ENCODE measurements around the gene SH3PXD2B. TPM values are rescaled to one million over a fixed set of nuclear protein-coding genes. Genes with fewer than 3 reads are reported as not detected.

SH3PXD2B gene
- total RNA-seq, 1 donor from 2014 or later, result 0.16 TPM

DNA sequence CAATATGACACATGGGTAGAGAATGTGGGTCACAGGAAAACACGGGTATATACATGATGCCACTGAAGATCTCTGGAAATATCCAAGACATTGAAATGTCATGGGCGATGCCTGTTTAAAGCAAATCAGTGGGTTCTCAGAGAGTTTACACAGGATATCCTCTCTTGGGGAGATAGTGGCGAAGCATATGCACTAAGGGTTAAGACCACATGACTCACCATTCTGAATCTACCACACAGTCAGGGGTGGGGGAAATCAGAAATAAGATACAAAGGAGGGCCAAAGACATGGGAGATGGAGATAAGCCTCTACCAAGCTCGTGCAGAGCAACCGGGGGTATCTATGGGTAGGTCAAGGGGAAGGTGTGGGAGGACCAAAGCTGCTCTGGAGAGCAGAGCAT is 58.8 kb downstream of the SH3PXD2B start:
- no peak for DNase-seq
- H3K27ac Mint-ChIP-seq, result no peak overlapping the region
- H3K27me3 Mint-ChIP-seq, result peaks cover 16% of the 10 kb centered on the region
- intact Hi-C loops (cut with micrococcal nuclease), result no loop called here
- H3K4me1 Mint-ChIP-seq, result no peaks in the 10 kb centered on the region
- H3K9me3 Mint-ChIP-seq, result peaks cover 3% of the 10 kb centered on the region
- H3K4me3 Mint-ChIP-seq, result no peak overlapping the region
- no peaks in the 10 kb centered on the region for H3K36me3 Mint-ChIP-seq (ENCODE audit: low read depth)

DNA sequence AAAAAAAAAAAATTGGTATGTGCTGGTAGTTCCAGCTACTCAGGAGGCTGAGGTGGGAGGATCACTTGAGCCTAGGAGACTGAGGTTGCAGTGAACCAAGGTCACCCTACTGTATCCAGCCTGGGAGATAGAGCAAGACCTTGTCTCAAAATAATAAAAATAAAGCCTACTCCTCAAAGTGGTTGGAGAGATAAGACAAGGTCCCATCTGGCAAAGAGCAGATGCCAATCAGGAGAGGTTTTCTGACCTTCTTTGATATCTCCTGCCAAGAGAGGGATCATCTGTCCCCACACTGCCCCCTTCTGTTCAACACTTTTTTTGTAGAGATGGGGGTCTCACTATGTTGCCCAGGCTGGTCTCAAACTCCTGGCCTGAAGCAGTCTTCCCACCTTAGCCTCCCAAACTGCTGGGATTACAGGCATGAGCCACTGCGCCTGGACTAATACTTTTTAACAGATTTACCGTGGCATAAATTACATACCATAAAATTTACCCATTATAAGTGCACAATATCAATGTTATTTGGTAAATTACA is 64.7 kb downstream of the SH3PXD2B start:
- Mint-ChIP-seq H3K9me3 (peaks cover 3% of the 10 kb centered on the region), H3K27ac (no peak overlapping the region), H3K4me1 (no peaks in the 10 kb centered on the region), H3K4me3 (no peak overlapping the region), H3K27me3 (peaks cover 18% of the 10 kb centered on the region), H3K36me3 (ENCODE audit: low read depth) (no peaks in the 10 kb centered on the region)
- intact Hi-C loops (cut with micrococcal nuclease), result no loop called here
- DNase-seq, result no peak

DNA sequence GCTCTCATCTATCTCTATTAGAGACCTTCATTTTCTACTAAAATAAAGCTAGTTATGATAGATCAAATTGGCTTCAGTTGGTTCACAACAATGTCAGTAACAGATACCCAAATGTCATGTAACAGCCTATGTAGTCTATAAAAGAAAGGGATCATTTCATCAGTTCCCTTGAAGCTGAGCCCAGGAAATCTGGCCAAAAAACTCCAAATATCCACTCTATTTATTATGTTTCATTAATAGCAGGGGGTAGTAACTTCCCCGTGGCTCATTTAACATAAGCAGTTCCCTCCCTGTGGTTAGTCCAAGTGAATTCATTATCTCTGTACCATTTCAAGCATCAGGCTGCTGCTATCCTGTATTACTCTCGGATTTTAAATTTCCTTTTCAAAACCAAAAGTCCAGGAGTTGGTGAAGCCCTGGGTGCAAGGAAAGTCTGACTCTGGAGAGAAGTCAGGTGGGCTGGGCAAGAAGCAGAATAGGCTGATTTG is 66.0 kb downstream of the SH3PXD2B start:
- H3K4me3 Mint-ChIP-seq, result no peak overlapping the region
- peaks cover 13% of the 10 kb centered on the region for H3K27me3 Mint-ChIP-seq
- intact Hi-C loops (cut with micrococcal nuclease), result no loop called here
- H3K36me3 Mint-ChIP-seq (ENCODE audit: low read depth), result no peaks in the 10 kb centered on the region
- H3K9me3 Mint-ChIP-seq, result no peaks in the 10 kb centered on the region
- H3K27ac Mint-ChIP-seq, result no peak overlapping the region
- H3K4me1 Mint-ChIP-seq, result no peaks in the 10 kb centered on the region
- no peak for DNase-seq

DNA sequence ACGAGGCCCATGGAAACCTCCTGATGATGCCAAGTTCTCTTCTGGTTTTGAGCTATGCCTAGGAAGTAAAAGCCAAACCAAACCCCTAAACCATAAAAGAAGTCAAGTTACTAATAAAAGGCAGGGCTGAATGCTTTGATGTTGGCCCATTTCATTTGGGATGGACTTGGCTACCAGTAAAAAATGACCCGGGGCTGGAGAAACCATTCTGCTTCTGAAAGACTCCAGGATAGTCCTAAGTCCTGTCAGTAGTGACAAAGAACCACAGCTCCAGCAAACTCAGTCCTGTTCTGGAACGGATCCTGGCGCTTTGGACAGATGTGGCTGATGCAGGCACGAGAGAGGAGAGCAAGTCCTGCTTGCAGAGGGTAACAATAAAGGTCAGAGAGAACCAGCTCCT is 68.6 kb downstream of the SH3PXD2B start:
- Mint-ChIP-seq H3K27ac (no peak overlapping the region), H3K27me3 (peaks cover 6% of the 10 kb centered on the region), H3K9me3 (no peaks in the 10 kb centered on the region), H3K4me3 (no peak overlapping the region), H3K36me3 (ENCODE audit: low read depth) (no peaks in the 10 kb centered on the region), H3K4me1 (no peaks in the 10 kb centered on the region)
- intact Hi-C loops (cut with micrococcal nuclease), result no loop called here
- DNase-seq, result no peak

DNA sequence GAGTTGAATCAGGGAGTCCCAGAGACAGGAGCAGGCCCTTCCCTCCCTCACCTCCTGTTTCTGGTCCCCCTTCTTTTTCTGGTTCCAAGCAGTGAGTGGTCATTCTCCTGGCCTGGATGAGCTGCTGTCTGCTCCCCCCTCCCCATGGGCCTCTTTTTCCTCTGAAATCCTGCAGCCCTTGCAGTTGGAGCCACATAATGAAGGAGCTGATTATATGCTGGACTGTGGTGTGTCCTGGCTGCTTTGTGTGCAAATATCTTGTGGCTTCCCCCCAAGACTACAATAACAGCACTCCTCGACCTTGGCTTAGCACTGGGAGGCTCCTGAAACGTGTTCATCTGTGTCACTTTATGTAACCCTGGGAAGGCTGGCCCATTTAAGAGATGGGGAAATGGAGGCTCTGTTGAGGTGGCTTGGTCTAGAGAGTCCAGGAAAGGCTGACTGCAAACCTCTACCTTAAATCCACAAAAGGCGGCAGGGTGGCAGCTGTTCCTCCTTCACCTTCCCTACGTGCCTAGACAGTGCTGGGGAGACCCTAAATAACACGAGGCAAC is 69.2 kb downstream of the SH3PXD2B start:
- no peak overlapping the region for H3K4me3 Mint-ChIP-seq
- intact Hi-C loops (cut with micrococcal nuclease), result no loop called here
- DNase-seq, result no peak
- no peaks in the 10 kb centered on the region for H3K36me3 Mint-ChIP-seq (ENCODE audit: low read depth)
- H3K4me1 Mint-ChIP-seq, result no peaks in the 10 kb centered on the region
- H3K27ac Mint-ChIP-seq, result no peak overlapping the region
- no peaks in the 10 kb centered on the region for H3K9me3 Mint-ChIP-seq
- peaks cover 6% of the 10 kb centered on the region for H3K27me3 Mint-ChIP-seq

DNA sequence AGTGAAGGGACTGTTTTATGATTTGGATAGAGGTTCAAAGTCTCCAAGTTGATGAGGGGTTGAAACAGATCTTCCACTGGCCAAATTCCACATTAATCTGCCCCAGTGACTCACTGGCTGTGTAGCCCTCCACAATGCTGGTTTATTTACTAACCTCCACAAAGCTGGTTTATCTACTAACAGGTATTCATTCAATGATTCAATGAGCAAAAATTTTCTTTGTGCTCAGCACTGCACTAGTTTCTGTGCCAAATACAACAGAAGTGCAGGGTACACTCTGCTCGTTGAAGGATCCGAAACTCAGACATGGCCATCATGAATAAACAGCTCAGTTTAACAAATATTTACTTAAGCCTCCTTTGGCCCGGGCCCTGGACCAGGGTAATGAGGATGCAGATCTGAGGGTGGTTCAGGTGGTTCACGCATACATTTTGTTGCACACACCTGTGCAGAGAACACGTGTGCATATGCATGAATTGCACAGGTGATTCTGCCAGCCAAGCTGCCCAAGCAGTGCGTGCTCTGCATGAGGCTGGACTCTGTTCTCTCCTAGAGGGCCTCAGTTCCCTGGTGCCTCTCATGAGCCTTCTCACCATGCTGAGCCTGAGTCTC is 71.0 kb downstream of the SH3PXD2B start:
- Mint-ChIP-seq H3K36me3 (ENCODE audit: low read depth) (no peaks in the 10 kb centered on the region), H3K4me1 (no peaks in the 10 kb centered on the region), H3K27ac (no peak overlapping the region), H3K27me3 (peaks cover 4% of the 10 kb centered on the region), H3K9me3 (no peaks in the 10 kb centered on the region), H3K4me3 (no peak overlapping the region)
- no peak for DNase-seq
- intact Hi-C loops (cut with micrococcal nuclease), result no loop called here

DNA sequence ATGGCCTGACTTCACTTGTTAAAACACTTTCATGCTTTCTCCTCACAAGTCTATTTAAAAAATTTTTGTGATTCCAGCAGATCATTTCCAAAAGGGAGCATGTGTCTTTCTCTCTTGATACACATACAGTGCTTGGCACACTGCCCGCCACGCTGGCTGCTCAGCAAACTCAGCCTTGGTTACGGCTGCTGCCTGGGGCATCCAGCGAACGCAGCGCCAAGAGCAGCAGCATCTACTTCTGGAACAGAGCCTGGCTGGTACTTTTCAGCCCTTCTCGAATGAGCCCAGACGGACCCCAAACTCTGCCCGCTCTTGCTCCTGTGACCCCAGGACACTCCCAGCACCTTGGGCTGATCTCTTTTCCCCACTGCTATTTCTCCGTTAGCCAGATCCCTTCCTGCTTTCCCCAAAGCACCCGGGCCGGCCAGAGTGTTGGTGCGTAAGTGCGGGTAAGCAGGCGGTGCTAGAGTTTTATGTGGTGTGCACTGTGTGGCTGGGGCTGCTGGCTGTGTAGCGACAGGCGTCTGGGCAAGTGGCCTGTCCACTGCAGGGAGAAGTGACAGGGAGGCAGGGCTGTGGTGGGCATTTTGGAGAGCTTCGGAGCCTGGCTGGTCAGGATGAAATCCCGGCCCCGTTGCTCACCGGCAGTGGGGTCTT is 73.2 kb downstream of the SH3PXD2B start:
- no peak for DNase-seq
- Mint-ChIP-seq H3K9me3 (no peaks in the 10 kb centered on the region), H3K36me3 (ENCODE audit: low read depth) (no peaks in the 10 kb centered on the region), H3K4me3 (no peak overlapping the region), H3K27ac (no peak overlapping the region), H3K27me3 (peaks cover 2% of the 10 kb centered on the region), H3K4me1 (no peaks in the 10 kb centered on the region)
- intact Hi-C loops (cut with micrococcal nuclease), result no loop called here

DNA sequence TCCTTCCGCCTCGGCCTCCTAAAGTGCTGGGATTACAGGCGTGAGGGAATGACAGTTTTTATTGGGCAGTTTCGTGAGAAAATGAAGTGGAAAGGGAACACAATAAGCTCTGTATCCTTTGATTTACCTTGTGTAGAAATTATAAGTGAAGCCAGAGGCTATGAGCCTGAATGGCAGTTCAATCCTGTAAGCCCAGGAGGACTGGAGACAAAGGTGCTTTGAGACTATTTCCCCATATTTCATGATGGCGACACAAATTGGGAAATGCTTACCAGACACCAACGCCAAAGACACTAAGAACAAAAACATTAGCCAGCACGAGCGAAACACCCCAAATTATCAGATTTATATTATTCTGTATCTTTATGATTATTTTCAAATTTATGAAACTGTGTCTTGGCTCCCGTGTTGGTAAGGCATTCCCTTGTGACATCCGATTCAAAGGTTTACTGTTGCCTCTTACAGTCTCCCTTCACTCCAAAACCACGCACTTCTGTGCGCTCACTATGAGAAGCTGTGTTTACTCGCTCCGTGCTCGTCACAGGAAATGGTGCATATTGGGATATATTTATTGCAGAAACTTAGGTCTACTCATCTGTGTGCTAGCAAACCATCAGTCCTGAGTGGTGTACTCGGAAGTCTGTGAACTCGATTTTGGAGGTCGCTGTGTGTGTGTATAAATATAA is 73.9 kb downstream of the SH3PXD2B start:
- Mint-ChIP-seq H3K27me3 (no peaks in the 10 kb centered on the region), H3K9me3 (no peaks in the 10 kb centered on the region), H3K27ac (no peak overlapping the region), H3K36me3 (ENCODE audit: low read depth) (no peaks in the 10 kb centered on the region), H3K4me1 (no peaks in the 10 kb centered on the region), H3K4me3 (no peak overlapping the region)
- intact Hi-C loops (cut with micrococcal nuclease), result no loop called here
- DNase-seq, result no peak

DNA sequence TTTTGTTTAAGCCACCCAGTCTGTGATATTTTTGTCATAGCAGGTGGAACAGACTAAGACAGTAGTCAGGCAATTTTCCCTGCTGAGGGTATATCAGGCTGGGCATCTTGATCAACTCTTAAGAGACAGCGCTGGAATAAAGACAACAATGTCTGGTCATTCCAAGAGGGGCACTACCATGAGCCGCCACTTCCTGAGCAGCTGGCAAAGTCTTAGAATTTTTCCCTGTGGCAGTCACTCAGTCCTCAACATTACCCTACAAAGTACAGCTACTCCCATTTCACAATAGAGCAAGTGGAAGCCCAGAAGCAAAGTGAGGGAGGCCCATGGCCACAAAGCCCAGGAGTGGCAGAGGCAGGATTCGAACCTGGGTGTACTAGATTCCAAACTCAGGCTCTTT is 74.8 kb downstream of the SH3PXD2B start:
- Mint-ChIP-seq H3K4me3 (no peak overlapping the region), H3K27me3 (no peaks in the 10 kb centered on the region), H3K36me3 (ENCODE audit: low read depth) (no peaks in the 10 kb centered on the region), H3K4me1 (no peaks in the 10 kb centered on the region), H3K9me3 (no peaks in the 10 kb centered on the region), H3K27ac (no peak overlapping the region)
- no peak for DNase-seq
- intact Hi-C loops (cut with micrococcal nuclease), result no loop called here

DNA sequence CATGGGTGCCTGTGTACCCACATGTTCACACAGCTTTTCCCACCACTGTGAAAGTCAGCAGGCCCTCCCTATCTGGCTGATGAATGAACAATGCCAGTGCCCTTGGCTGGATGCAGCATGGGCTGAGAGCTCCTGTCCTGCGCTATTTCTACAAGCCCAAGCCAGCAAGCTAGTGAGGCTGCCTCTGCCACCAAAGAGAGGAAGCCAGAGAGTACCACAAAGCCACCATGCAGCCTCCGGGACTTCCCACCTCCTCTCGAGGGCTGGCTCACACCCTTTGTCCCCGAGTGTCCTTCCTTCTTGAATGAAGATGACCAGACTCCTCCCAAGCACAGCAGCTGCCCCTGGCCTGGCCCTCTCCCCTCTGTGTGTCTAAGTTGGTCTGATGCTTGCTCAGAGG is 76.5 kb downstream of the SH3PXD2B start:
- Mint-ChIP-seq H3K27me3 (no peaks in the 10 kb centered on the region), H3K4me1 (no peaks in the 10 kb centered on the region), H3K4me3 (no peak overlapping the region), H3K36me3 (ENCODE audit: low read depth) (no peaks in the 10 kb centered on the region), H3K27ac (no peak overlapping the region), H3K9me3 (no peaks in the 10 kb centered on the region)
- no peak for DNase-seq
- intact Hi-C loops (cut with micrococcal nuclease), result no loop called here

DNA sequence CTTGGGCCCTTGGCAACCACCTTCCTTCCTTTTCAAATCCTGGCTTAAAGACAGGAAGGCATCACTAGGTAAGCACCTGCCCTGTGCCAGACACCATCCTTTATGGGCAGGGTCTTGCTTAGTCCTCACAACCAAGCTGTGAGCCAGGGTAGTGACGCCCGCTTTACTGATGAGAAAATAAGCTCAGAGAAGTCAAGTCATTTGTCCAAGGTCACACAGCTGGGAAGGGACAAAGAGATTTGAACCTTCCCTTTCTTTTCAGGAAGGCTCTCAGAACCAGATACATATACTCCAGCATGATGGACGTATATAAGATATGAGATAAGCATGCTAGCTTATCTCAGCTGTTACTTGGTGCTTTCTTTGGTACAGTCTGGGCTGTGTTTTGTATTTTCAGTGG is 76.9 kb downstream of the SH3PXD2B start:
- Mint-ChIP-seq H3K27ac (no peak overlapping the region), H3K9me3 (no peaks in the 10 kb centered on the region), H3K4me1 (no peaks in the 10 kb centered on the region), H3K36me3 (ENCODE audit: low read depth) (no peaks in the 10 kb centered on the region), H3K27me3 (no peaks in the 10 kb centered on the region), H3K4me3 (no peak overlapping the region)
- intact Hi-C loops (cut with micrococcal nuclease), result no loop called here
- no peak for DNase-seq

DNA sequence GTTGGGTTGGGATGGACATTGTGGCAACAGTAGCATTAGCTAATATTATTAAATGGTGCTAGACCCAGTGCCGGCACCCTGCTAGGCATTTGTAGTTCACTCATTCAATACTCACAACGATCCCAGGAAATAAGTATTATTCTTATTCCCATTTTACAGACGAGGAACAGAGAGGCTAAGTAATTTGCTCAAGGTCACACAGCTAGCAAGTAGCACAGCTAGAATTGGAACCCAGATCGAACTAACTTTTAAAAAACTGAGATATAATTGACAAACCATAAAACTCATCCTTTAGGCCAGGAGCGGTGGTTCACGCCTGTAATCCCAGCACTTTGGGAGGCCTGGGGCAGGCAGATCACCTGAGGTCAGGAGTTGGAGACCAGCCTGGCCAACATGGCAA is 79.5 kb downstream of the SH3PXD2B start:
- no peaks in the 10 kb centered on the region for H3K27me3 Mint-ChIP-seq
- intact Hi-C loops (cut with micrococcal nuclease), result no loop called here
- no peak overlapping the region for H3K4me3 Mint-ChIP-seq
- H3K36me3 Mint-ChIP-seq (ENCODE audit: low read depth), result no peaks in the 10 kb centered on the region
- peaks cover 8% of the 10 kb centered on the region for H3K9me3 Mint-ChIP-seq
- no peak overlapping the region for H3K27ac Mint-ChIP-seq
- H3K4me1 Mint-ChIP-seq, result no peaks in the 10 kb centered on the region
- no peak for DNase-seq

DNA sequence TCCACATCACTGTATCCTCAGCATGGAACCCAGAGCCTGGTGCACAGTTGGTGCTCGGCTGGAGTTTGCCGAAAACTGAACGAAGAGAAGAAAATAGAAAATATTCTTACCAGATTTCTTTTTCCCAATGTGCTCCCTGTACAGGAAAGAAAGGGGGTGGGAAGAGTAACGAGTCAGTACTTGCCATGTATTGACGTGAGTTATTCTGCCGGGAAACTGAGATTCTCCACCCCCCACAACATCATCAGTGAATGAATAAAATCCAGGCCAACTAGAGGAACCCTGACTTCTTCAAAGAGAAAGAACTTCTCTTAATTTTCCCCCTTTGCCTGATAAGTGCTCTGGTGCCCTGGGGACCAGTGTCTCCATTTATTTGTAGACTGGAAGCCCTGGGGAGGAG is 80.6 kb downstream of the SH3PXD2B start:
- intact Hi-C loops (cut with micrococcal nuclease), result no loop called here
- H3K27me3 Mint-ChIP-seq, result no peaks in the 10 kb centered on the region
- no peaks in the 10 kb centered on the region for H3K36me3 Mint-ChIP-seq (ENCODE audit: low read depth)
- H3K27ac Mint-ChIP-seq, result no peak overlapping the region
- DNase-seq, result no peak
- H3K4me3 Mint-ChIP-seq, result no peak overlapping the region
- no peaks in the 10 kb centered on the region for H3K4me1 Mint-ChIP-seq
- H3K9me3 Mint-ChIP-seq, result peaks cover 8% of the 10 kb centered on the region

DNA sequence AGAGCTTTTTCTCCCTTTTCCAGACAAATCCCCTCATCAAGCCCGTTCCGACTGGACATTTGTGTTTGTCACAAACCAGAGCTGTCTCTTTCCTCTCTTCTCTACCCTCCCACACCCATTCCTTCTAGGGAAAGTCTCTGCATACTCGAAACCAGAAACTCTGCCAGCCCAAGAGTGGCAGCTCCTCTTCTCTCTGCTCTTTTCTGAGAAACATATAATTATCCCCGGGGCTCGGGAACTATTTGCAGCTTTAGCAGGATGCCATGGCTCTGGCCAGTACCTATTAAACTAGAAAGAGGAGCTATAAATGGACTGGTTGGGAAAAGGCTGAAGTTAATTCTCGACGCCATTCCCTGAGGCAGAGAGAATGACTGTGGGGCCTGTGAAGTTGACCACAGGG is 82.6 kb downstream of the SH3PXD2B start:
- Mint-ChIP-seq H3K4me3 (no peak overlapping the region), H3K4me1 (no peaks in the 10 kb centered on the region), H3K9me3 (peaks cover 8% of the 10 kb centered on the region), H3K27me3 (no peaks in the 10 kb centered on the region), H3K27ac (no peak overlapping the region), H3K36me3 (ENCODE audit: low read depth) (no peaks in the 10 kb centered on the region)
- intact Hi-C loops (cut with micrococcal nuclease), result no loop called here
- no peak for DNase-seq
